Melanocyte of skin (primary cell): ENCODE measurements around the gene CRB1. TPM values are rescaled to one million over a fixed set of nuclear protein-coding genes. Genes with fewer than 3 reads are reported as not detected.

Source experiments
- small RNA-seq, 2 donors: library from RNA; depleted of rRNA; stranded (forward); fragments of <200 nt; gene quantifications; one replicate each; pipeline ENCODE3, GENCODE V24; 2012
- total RNA-seq, 2 donors: library from RNA; depleted of rRNA; stranded (reverse); fragments of >200 nt; gene quantifications; 2 replicates each; pipeline ENCODE4 v1.2.3, GENCODE V29; 2012

Gene CRB1
- total RNA-seq, result 1 to 10 TPM in 1 of 2 donors, not detected in 1; 1.0 TPM

DNA sequence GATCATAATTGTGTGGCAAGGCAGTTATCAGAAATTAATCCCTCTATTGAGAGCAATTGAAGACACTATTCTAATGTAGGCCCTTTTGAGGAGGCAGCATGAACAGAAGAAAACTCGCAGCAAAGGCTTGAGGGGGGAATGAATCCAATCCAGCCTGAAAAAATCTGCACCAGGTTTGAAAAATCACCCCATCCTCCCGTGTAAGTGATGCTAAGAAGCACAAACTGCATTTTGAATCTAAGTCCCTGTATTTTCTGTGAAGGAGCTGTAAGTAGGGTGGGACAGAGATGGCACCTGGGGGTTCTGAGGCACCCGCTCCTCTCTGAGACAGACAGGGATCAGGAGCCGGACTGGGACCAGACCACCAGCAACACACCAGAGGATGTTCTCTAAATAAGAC lies at the start of gene CRB1:
Gene CRB1 (plus strand): TSS at position 241 of the 400 bp plus-strand sequence. CDS start 161 bp downstream, outside the sequence.

Small RNA genes within 50 kb of the gene (small RNA-seq; reads per million reads assigned to genes)
- gene MRPS21P3, result 0 reads per million in 2 donors

Other genes with a start within 250 kb of the CRB1 start
- not detected for gene F13B, start 201.0 kb upstream of the CRB1 start, total RNA-seq
- gene ASPM, start 121.6 kb upstream of the CRB1 start, total RNA-seq, result 10 to 100 TPM; 22.7 to 30.0 TPM
- 10 to 100 TPM; 10.3 to 12.4 TPM for gene ZBTB41, start 67.0 kb upstream of the CRB1 start, total RNA-seq